HepG2 (cell line): Measurements from ENCODE around the gene CLMP.

Experiments used
- CREM ChIP-seq, 2 experiments: sonication (generic) in 1 of 2; formaldehyde crosslinking in 1 of 2; IDR thresholded peaks; 2 replicates each; pipeline versions ENCODE4 v1.4.0 to v1.6.1; 2016 to 2020; ENCODE audit warnings: antibody characterized with exemption in 1 of 2, mild to moderate bottlenecking in 1 of 2, missing genetic modification reagents in 1 of 2
- FOXP1 ChIP-seq, 2 experiments: fragments of 450-650 bp in 1 of 2; IDR thresholded peaks; 2 replicates each; pipeline ENCODE4 v1.6.1; 2017 to 2018; ENCODE audit warnings: antibody characterized with exemption in 1 of 2
- GTF2F1 ChIP-seq: fragments of 150-350 bp; IDR thresholded peaks from 2 replicates; pipeline ENCODE4 v1.6.1; 2014; ENCODE audit warnings: low read length
- HNRNPL ChIP-seq: fragments of 200-400 bp; formaldehyde crosslinking; IDR thresholded peaks from 2 replicates; pipeline ENCODE4 v1.6.1; 2017; ENCODE audit warnings: mild to moderate bottlenecking, low read depth, low read length
- JUN ChIP-seq: sonication (generic); formaldehyde crosslinking; IDR thresholded peaks from 2 replicates; pipeline ENCODE4 v1.4.0; 2020; ENCODE audit warnings: mild to moderate bottlenecking, missing genetic modification reagents
- KLF9 ChIP-seq: IDR thresholded peaks from 2 replicates; pipeline ENCODE4 v1.6.1; 2016; ENCODE audit warnings: low read depth
- POLR2A ChIP-seq, 2 experiments: IDR thresholded peaks; 2 replicates each; pipeline ENCODE4 v1.6.1; 2011; ENCODE audit warnings: low read depth in 2 of 2, low read length in 2 of 2, mild to moderate bottlenecking in 1 of 2, moderate library complexity in 1 of 2; ENCODE audit not compliant: insufficient read depth in 1 of 2
- PRMT3 ChIP-seq: sonication (generic); formaldehyde crosslinking; IDR thresholded peaks from 2 replicates; pipeline ENCODE4 v1.8.1; 2022; ENCODE audit warnings: low read depth, mild to moderate bottlenecking, moderate library complexity, missing genetic modification reagents, borderline replicate concordance
- RAD21 ChIP-seq: fragments of 450-650 bp; formaldehyde crosslinking; IDR thresholded peaks from 2 replicates; pipeline ENCODE4 v1.5.0; 2020; ENCODE audit warnings: mild to moderate bottlenecking
- ZNF232 ChIP-seq: sonication (generic); formaldehyde crosslinking; IDR thresholded peaks from 2 replicates; pipeline ENCODE4 v1.4.0; 2020; ENCODE audit warnings: missing genetic modification reagents, borderline replicate concordance
- TF ChIP-seq, protein P1 (sequence below): sonication (generic); formaldehyde crosslinking; IDR thresholded peaks from 2 replicates; pipeline ENCODE4 v1.5.0; 2020; ENCODE audit warnings: mild to moderate bottlenecking, missing genetic modification reagents, moderate library complexity

DNA sequence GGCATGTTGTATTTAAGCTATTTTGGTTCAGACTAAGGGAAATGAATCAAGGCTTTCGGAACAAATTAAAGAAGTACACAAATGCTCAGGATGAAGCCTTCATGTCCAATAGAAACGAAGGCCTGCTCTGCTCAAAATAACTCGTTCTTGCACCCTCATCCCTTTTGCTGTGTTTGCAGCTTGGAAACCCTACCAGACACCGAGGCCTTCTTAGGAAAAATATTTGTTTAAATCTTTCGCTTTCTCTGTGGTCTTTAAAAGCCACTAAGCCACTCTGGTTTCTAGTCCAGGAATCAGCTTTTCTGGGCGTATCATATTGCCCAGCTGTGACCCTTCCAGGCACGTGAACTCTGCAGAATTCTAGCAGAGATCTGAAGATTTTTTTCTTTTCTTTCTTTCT, 72.2 kb downstream of the CLMP start:
- TF ChIP-seq CREM (IDR thresholded peaks at IDR 0.05) (no peak), CREM (CRISPR knock-in tag; IDR thresholded peaks at IDR 0.05) (no peak), ZNF232 (CRISPR knock-in tag) (no peak), PRMT3 (CRISPR knock-in tag) (no peak), POLR2A (IDR thresholded peaks at IDR 0.05; ENCODE audit: insufficient read depth in 1 of 2, low read depth in 2 of 2, low read length in 2 of 2) (no peak), HNRNPL (no peak), KLF9 (no peak), JUN (CRISPR knock-in tag) (no peak), FOXP1 (IDR thresholded peaks at IDR 0.05) (no peak), FOXP1 (CRISPR knock-in tag; IDR thresholded peaks at IDR 0.05) (no peak), RAD21 (CRISPR knock-in tag) (no peak), GTF2F1 (no peak)
- TF ChIP-seq, protein P1, sequence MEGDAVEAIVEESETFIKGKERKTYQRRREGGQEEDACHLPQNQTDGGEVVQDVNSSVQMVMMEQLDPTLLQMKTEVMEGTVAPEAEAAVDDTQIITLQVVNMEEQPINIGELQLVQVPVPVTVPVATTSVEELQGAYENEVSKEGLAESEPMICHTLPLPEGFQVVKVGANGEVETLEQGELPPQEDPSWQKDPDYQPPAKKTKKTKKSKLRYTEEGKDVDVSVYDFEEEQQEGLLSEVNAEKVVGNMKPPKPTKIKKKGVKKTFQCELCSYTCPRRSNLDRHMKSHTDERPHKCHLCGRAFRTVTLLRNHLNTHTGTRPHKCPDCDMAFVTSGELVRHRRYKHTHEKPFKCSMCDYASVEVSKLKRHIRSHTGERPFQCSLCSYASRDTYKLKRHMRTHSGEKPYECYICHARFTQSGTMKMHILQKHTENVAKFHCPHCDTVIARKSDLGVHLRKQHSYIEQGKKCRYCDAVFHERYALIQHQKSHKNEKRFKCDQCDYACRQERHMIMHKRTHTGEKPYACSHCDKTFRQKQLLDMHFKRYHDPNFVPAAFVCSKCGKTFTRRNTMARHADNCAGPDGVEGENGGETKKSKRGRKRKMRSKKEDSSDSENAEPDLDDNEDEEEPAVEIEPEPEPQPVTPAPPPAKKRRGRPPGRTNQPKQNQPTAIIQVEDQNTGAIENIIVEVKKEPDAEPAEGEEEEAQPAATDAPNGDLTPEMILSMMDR, result no peak
